ENCODE results near the gene PGGT1B. TPM values are rescaled to one million over a fixed set of nuclear protein-coding genes. Genes with fewer than 3 reads are reported as not detected.

PGGT1B gene
- total RNA-seq, 1 donor from 2014 or later, result 4.0 TPM

DNA sequence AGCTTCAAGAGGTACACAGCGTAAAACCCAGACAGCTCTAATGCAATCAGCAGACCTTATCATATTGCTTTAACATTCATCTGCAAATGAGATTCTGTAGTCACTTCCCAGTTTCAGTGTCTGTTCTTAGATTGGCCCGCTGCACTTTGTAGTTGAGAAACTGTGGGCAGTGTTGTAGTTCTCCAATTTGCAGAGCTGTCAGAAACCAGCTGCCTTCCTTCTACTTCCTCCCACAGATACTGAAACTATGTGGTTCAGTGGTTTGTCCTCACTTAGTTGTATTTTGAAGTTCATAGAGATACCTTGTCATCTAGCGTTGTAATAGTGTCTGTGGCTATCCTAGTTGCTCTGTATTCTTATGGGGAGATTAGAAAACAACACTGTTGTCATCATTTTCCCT is 53.4 kb downstream of the PGGT1B start:
- Histone ChIP-seq H3K27ac (no peak overlapping the region), H3K4me1 (peaks cover 0 to 12% of the 10 kb centered on the region in 2 donors), H3K9me3 (no peaks in the 10 kb centered on the region), H3K36me3 (no peaks in the 10 kb centered on the region), H3K27me3 (no peaks in the 10 kb centered on the region), H3K4me3 (no peak overlapping the region)
- intact Hi-C loops (cut with DNase I), result no loop called here
- TF ChIP-seq, protein P1, sequence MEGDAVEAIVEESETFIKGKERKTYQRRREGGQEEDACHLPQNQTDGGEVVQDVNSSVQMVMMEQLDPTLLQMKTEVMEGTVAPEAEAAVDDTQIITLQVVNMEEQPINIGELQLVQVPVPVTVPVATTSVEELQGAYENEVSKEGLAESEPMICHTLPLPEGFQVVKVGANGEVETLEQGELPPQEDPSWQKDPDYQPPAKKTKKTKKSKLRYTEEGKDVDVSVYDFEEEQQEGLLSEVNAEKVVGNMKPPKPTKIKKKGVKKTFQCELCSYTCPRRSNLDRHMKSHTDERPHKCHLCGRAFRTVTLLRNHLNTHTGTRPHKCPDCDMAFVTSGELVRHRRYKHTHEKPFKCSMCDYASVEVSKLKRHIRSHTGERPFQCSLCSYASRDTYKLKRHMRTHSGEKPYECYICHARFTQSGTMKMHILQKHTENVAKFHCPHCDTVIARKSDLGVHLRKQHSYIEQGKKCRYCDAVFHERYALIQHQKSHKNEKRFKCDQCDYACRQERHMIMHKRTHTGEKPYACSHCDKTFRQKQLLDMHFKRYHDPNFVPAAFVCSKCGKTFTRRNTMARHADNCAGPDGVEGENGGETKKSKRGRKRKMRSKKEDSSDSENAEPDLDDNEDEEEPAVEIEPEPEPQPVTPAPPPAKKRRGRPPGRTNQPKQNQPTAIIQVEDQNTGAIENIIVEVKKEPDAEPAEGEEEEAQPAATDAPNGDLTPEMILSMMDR (IDR thresholded peaks at IDR 0.05), result no peak
- DNase-seq (ENCODE audit: low spot score in 2 of 2), result no peak

DNA sequence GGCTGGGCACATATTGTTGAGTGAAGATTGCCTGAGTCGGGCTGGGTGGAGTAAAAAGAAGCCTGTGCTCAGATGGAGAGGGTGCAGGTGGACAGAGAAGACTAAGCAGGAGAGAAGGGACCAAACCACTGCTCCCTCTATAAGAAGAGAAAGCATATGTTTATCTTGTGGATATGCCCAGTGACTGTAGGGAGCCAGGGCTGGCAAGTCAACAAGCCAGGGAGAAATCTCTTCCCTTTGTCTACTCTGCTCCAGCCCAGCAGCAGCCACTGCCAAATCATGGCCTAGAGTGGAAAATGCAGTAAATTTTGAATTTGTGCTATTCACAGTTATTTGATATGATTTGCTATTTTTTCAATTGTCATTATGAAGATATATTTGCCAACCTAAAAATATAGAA is 59.7 kb downstream of the PGGT1B start:
- Histone ChIP-seq H3K9me3 (no peaks in the 10 kb centered on the region), H3K36me3 (no peaks in the 10 kb centered on the region), H3K27ac (no peak overlapping the region), H3K27me3 (no peaks in the 10 kb centered on the region), H3K4me3 (no peak overlapping the region), H3K4me1 (no peaks in the 10 kb centered on the region)
- intact Hi-C loops (cut with DNase I), result no loop called here
- DNase-seq (ENCODE audit: low spot score in 2 of 2), result no peak
- TF ChIP-seq, protein P1 (IDR thresholded peaks at IDR 0.05), result no peak

DNA sequence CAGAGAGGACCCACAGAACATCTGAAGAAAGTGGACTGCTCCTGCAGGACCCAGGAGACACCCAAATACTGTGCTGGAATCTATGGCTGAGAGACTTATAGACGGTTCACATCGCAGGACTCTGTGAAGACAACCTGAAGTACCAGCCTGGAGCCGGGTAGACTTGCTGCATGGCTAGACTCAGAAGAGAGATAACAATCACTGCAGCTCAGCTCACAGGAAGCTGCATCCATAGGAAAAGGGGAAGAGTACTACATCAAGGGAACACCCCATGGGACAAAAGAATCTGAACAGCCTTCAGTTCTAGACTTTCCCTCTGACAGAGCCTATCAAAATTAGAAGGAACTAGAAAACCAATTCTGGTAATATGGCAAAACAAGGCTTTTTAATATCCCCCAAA is 66.5 kb downstream of the PGGT1B start:
- intact Hi-C loops (cut with DNase I), result no loop called here
- no peak overlapping the region for H3K27ac ChIP-seq
- TF ChIP-seq, protein P1 (IDR thresholded peaks at IDR 0.05), result no peak
- no peaks in the 10 kb centered on the region for H3K4me1 ChIP-seq
- no peaks in the 10 kb centered on the region for H3K9me3 ChIP-seq
- H3K27me3 ChIP-seq, result no peaks in the 10 kb centered on the region
- DNase-seq (ENCODE audit: low spot score in 2 of 2), result no peak
- no peaks in the 10 kb centered on the region for H3K36me3 ChIP-seq
- no peak overlapping the region for H3K4me3 ChIP-seq

DNA sequence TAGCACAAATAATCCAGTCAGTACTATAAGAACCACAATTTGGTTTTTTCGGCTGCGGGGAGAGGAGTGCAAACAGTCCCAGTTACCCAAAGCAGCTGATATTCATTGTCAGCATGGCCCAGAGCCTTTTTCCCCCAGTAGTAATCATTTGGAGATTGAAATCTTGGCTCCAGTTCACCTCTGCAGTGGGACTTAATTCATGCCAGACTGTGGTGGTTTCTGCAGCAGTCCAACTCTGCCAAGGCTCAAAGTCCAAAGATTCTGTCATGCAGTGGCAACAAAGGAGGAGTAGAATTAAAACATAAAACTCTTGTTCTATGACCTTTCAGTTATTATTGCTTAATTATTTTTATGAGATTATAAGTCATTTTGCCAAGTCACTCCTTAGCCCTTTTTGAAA is 68.0 kb downstream of the PGGT1B start:
- Histone ChIP-seq H3K36me3 (no peaks in the 10 kb centered on the region), H3K27ac (no peak overlapping the region), H3K4me1 (no peaks in the 10 kb centered on the region), H3K9me3 (no peaks in the 10 kb centered on the region), H3K27me3 (no peaks in the 10 kb centered on the region), H3K4me3 (no peak overlapping the region)
- DNase-seq (ENCODE audit: low spot score in 2 of 2), result no peak
- TF ChIP-seq, protein P1 (IDR thresholded peaks at IDR 0.05), result no peak
- intact Hi-C loops (cut with DNase I), result no loop called here

DNA sequence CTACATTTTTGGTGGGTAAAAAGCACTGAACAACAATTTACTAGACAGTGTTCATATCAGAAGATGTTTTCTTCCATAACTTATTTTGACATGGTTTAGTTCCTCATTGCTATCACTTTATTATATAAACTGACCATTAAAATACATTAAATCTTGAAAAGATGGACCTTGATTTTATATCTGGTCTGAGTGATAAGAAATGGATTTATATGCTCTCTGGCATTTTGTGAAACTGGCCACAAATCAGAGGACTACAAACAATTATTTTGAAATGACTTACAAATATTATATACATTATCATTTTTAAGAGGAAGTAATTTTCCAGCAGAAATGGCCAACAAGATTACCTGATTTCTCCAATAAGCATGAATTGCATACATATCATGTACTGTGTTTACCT is 69.4 kb downstream of the PGGT1B start:
- Histone ChIP-seq H3K4me1 (no peaks in the 10 kb centered on the region), H3K4me3 (no peak overlapping the region), H3K36me3 (no peaks in the 10 kb centered on the region), H3K9me3 (no peaks in the 10 kb centered on the region), H3K27me3 (no peaks in the 10 kb centered on the region), H3K27ac (no peak overlapping the region)
- TF ChIP-seq, protein P1 (IDR thresholded peaks at IDR 0.05), result no peak
- no peak for DNase-seq (ENCODE audit: low spot score in 2 of 2)
- intact Hi-C loops (cut with DNase I), result no loop called here

DNA sequence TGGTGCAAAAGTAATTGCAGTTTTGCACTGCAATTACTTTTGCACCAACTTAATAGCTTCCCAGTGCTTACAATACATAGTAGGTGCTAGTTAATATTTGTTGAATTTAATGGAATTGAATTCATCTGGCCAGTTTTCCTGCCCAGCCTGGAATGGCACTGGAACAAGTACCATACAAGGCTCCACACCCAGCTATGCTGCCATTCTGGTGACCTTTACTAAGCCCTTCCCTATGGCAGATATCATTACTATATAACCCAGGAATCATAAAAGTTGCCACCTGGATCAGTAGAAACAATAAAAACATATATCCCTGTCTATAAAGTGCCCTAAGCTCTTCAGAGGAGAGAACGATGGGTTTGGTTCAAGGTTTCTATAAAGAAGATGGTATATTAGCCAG is 70.6 kb downstream of the PGGT1B start:
- H3K36me3 ChIP-seq, result no peaks in the 10 kb centered on the region
- no peak overlapping the region for H3K4me3 ChIP-seq
- no peaks in the 10 kb centered on the region for H3K9me3 ChIP-seq
- no peak overlapping the region for H3K27ac ChIP-seq
- intact Hi-C loops (cut with DNase I), result no loop called here
- H3K27me3 ChIP-seq, result no peaks in the 10 kb centered on the region
- DNase-seq (ENCODE audit: low spot score in 2 of 2), result no peak
- H3K4me1 ChIP-seq, result no peaks in the 10 kb centered on the region
- TF ChIP-seq, protein P1 (IDR thresholded peaks at IDR 0.05), result no peak

Data from ascending aorta (tissue), 2 donors.